Suppressor macrophage treated with lipopolysaccharide for 4 hours (primary cell): ENCODE measurements around the gene IGF2R.
"Not testable (repeated sequence)": the region's sequence is repeated elsewhere in the genome, so short reads cannot be mapped to it uniquely, and the experiment has no call there.

Experiments used
- DNase-seq: peaks from one replicate; pipeline ENCODE4 v3.0.0-alpha.2; 2020

Gene IGF2R

DNA sequence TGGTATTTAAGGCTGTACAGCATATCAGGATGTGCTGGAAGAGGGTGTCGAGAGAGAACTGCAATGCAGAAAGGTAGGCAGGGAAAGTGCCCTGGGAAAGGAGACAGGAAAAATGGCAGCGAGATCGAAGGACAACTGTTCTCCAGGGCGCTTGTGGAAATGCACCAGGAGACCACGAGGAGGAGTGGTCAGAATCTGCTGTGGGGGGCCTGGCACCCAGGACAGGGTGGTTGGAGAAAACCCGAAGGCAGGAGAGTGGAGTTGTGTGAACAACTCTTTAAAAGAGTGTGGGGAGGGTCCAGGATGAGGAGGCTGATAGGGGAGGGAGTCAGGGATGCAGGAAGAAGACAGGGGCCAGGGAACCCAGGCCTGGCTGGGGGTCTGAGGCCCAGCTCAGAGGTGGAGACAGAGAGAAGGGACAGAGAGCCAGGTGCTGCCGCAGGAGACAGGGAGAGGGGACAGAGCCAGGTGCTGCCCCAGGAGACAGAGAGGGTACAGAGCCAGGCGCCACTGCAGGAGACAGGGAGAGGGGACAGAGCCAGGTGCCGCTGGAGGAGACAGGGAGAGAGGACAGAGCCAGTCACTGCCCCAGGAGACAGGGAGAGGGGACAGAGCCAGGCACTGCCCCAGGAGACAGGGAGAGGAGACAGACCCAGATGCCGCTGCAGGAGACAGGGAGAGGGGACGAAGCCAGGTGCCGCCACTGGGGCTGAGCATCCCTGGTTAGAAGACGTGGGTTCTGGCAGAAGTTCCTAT is 162.0 kb downstream of the IGF2R start:
- no peak for DNase-seq

- no peak for DNase-seq
Measured at GRCh38 chr6:160131636-160132296, 162.9 kb downstream of the IGF2R start.

DNA sequence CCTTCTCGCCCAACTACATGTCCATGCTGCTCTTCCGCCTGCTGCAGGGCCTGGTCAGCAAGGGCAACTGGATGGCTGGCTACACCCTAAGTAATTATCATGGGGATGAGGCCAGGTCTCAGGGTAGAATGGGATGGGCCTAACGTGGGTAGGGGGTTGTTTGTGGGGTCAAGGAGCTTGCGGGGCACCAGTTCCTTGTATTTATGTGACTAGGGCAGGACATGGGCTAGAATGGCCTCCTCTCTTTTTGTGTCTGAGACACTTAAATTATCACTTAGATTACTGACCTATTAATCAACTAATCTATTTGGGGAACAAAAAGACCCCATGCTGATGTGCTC is 163.4 kb downstream of the IGF2R start:
- no peak for DNase-seq

GRCh38 chr6:160132776-160133338 is 164.0 kb downstream of the IGF2R start:
- DNase-seq = peak; percentile 19

DNA sequence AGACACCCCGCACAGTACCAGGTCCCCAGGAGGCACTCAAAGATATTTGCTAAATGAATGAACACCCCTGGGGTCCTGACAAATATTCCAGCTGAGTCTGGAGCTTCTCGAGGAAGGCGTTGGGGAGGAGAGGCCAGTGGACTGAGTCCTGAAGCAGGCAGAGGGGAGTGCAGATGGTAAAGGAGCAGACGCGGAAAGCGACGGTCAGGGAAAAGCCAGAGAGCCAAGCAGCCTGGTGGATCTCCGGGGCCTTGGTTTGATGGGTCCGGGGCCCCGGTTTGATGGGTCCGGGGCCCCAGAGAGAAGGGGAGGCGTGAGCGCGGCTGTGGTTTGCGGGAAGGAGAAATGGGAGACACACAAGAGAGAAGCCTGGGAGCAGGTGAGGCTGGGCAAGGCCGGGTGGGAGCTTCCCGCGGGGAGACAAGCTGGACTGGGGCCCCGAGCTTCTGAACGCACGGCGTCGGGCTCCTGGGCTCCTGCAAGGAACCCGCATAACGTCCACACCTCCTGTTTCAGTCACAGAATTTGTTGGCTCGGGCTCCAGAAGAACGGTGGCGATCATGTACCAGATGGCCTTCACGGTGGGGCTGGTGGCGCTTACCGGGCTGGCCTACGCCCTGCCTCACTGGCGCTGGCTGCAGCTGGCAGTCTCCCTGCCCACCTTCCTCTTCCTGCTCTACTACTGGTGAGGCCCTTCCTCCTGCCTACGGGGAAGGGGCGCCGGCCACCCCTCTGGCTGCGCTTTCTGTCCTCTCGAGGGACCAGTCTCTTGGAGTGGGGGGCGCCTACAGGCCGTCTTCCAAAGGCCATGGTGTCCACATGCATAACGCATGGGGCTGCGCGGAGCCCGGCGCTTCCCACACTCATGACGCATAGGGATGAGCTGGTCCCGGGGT is 164.8 kb downstream of the IGF2R start:
- DNase-seq = no peak

DNA sequence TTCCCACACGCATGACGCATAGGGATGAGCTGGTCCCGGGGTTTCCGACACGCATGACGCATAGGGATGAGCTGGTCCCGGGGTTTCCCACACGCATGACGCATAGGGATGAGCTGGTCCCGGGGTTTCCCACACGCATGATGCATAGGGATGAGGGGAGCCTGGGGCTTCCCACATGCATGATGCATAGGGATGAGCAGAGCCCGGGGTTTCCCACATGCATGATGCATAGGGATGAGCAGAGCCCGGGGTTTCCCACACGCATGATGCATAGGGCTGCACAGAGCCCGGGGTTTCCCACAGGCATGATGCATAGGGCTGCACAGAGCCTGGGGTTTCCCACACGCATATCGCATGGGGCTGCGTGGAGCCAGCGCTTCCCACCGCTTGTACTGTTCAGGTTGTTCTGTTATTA is 165.5 kb downstream of the IGF2R start:
- DNase-seq = peak; percentile 24

DNA sequence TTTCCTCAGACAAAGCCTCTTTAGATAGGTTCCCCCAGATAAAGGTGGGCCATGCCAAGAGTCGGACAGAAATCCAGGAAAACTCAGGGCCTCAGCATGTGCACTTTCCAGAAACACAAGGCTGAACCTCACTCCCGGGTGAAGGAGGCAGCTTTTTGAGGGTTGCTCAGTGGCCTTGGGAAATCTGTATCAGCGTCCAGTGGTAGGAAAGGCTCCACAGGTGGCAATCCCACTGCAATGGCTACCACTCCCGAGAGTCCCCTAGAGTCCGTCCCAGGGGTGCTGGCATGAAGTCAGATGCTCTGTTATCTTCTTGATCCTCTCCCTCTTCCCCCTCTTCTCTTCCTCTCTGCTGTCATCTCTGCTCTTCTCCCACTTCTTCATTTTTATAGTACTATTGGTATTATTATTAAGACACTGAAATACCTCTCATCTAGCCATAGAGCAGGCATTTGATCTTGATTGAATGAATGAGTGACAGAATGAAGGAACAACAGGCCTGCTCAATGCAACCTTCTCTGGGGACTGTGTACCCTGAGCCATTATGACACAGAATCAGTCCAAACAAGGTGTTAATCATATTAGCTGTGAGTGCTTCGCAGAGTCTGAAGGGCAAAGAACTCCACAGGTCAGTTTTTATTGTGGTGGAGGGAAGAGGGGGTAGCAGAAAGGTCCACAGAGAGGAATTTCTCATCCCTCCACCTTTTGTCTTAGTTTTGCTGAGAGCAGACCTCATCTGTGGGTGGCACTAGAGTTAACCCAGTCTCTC is 166.1 kb downstream of the IGF2R start:
- no peak for DNase-seq

- DNase-seq = no peak
Measured at GRCh38 chr6:160135907-160136655, 167.2 kb downstream of the IGF2R start.

DNA sequence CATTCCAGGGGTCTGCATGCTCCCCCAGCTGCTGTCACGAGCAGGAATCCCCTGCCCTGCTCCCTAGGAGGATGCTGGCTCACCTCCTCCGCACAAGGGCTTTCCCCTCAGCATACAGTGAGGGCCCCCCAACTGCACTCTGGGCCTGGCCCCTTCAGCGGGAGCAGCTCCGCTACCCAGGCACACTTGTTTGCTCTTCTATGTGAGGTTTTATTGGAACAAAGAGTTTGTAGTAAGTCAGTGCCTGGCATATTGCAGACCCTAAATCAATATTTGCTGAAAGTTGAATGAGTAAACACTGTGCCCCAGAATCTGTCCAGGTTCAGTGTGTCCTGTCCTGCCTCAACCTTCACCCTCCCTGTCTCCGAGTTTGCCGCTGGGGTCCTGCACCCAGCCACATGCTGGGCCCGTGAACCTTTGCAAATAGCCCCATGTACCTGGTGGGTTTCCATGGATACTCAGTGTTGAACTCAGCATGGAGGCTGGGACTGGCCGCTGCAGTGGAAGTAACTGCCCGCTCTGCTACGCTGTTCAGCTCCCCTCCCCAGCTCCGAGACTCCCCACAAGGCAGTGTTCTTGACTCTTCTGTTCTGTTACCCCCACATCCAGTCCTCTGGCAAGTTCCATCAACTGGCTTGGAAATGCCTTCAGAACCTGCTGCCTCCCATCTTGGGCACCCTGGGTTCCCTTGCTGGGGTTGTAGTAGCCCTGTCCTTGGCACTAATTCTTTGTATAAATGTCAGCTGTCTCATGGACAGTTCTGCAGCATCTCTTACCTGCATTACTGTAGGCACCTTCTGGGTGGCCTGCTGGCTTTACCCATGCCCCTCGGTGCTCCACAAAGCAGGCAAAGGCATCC is 168.5 kb downstream of the IGF2R start:
- no peak for DNase-seq

DNA sequence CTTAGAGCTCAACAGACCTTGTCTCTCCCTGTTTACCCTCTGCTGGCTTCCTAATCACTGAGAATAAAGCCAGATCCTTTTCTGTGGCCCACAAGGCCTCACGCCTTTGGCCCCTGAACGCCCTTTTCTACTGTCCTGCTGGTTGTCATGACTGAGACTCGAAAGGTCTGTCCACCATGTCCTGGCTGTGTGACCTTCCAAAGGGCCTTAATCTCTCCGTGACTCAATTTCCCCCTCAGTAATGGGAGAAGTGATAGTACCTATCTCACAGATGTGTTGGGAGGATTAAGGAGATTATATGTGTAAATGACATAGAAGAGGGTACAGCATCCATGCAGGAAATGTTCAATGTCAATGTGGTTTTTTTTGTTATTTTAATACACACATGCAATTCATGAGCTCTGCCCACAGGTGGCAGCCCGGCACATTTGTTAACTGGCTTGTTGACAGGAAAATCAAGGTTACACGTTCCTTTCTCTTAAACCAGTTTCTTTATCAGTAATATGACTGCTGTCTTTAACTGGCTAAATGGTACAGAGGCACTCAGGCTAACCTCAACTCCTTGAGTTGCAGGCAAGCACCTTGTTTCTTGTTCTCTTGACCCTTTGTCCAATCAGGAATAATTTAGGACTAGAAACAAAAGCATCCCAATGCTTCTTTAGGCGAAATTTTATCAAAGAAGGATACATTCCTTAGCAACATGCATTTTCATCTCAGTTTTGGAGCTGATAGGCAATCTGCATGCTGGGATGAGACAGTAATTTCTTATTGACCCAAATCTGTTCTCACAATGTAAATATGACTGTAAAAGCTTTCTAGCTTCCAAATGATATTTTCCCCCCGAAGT is 169.3 kb downstream of the IGF2R start:
- DNase-seq = peak; percentile 41

DNA sequence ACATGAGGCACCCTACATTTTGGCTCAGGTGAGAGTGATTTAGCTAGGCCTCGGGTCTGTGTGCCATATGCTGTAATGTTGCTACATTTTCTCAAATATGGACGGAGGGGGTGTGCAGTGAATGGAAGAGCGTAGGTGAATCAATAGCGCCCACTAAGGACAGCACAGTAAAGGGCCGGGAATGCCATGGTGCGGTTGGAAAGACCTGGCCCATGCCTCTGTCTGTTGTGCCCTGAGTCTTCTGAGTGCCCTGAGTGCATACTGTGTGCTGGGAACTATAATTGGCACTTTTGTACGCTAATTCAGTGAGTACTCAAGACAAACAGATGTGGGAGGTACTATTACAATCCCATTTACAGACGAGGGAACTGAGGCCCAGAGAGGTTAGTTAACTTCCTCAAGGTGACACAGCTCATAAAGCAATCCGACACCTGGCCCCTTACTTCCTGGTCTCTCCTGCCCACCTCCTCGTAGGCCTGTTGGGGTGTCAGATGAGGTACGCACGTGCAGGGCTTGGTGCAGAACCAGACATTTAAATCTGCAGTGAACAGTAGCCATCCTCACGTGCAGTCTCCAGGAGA is 170.0 kb downstream of the IGF2R start:
- no peak for DNase-seq

DNA sequence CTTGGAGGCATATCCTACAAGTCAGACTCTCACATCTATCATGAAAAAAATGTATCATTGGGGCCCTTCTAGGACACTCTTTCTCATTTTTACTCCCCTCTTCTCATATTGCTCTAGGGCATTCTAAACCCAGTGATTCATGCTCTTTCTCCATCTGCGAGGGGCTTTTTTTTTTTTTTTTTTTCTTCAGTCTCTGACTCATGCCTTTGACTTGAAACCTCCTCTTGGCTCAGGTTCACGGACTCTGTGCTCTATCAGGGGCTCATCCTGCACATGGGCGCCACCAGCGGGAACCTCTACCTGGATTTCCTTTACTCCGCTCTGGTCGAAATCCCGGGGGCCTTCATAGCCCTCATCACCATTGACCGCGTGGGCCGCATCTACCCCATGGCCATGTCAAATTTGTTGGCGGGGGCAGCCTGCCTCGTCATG is 170.6 kb downstream of the IGF2R start:
- no peak for DNase-seq

- DNase-seq = not testable (repeated sequence)
Measured at GRCh38 chr6:160140493-160140892, 171.6 kb downstream of the IGF2R start.

- no peak for DNase-seq
Measured at GRCh38 chr6:160141001-160141726, 172.3 kb downstream of the IGF2R start.

DNA sequence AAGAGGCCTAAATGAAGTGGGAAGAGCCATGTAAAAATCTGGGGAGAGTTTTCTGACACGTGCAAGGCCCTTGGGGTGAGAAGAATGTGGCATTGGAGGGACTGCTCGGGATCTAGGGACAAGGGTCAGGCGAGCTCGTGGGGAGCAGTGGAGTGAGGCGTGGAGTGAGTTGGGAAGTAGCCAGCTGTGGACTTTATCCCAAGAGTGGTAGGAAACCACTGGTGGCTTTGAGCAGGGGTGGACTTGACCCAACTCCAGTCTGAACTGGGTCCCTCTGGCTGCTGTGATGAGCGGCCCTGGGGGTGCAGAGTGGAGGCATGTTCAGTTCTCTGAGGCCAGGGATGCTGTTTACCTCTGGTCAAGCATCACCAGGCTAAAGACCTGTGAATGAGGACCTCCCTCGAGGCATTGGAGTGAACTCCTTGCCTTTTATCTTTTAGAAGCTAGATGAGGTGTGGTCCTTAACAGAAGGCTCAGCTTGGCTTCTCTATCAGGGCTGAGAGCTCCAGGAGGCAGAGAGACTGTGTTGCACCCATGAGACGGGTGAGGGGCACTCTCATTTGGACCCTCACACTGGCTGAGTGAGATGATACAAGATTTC is 173.3 kb downstream of the IGF2R start:
- no peak for DNase-seq

- no peak for DNase-seq
Measured at GRCh38 chr6:160146454-160147145, 177.7 kb downstream of the IGF2R start.

DNA sequence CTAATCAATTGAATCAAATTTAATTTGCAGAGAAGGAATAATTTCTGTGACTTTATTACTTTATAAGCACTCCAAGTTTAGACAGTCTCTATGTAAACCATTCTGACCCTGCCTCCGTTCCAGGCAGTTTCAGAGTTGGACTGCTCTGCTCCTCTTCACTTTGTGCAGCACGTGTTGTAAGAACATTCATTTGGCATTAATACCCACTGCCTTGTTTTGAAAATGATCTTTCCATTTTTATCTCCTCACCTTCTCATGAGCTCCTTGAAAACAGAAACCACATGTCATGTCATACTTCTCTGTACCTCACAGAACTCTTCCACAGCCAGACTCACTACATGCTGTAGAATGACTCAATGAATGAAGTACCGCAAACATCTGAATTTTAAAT is 178.3 kb downstream of the IGF2R start:
- no peak for DNase-seq

GRCh38 chr6:160154471-160154870 is 185.6 kb downstream of the IGF2R start:
- no peak for DNase-seq
